ENCODE measurements around the gene PHGDH. TPM values are rescaled to one million over a fixed set of nuclear protein-coding genes. Genes with fewer than 3 reads are reported as not detected.

The PHGDH gene
- total RNA-seq, 2 experiments from 2014 or later = 307 to 322 TPM

DNA sequence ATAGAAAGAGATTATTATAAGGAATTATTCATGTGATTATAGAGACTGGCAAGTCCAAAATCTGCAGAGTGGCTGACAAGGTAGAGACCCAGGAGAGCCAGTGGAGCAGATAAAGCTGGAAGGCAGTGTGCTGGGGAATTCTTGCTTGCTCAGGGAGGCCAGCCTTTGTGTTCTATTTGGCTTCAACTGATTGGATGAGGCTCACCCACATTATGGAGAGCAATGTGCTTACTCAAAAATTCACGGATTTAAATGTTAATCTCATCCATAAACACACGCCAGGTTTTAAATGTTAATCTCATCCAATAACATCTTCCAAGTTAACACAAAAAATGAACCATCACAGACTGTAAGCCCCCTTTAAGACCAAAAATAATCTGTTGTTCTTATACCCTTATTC, 30.2 kb upstream of the PHGDH start:
- TF ChIP-seq, protein P1, sequence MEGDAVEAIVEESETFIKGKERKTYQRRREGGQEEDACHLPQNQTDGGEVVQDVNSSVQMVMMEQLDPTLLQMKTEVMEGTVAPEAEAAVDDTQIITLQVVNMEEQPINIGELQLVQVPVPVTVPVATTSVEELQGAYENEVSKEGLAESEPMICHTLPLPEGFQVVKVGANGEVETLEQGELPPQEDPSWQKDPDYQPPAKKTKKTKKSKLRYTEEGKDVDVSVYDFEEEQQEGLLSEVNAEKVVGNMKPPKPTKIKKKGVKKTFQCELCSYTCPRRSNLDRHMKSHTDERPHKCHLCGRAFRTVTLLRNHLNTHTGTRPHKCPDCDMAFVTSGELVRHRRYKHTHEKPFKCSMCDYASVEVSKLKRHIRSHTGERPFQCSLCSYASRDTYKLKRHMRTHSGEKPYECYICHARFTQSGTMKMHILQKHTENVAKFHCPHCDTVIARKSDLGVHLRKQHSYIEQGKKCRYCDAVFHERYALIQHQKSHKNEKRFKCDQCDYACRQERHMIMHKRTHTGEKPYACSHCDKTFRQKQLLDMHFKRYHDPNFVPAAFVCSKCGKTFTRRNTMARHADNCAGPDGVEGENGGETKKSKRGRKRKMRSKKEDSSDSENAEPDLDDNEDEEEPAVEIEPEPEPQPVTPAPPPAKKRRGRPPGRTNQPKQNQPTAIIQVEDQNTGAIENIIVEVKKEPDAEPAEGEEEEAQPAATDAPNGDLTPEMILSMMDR (IDR thresholded peaks at IDR 0.05) = no peak
- DNase-seq = no peak
- intact Hi-C loops (cut with micrococcal nuclease) = no loop called here
- Mint-ChIP-seq H3K4me1 (ENCODE audit: low read depth) (no peaks in the 10 kb centered on the region), H3K36me3 (ENCODE audit: low read depth) (no peaks in the 10 kb centered on the region), H3K27ac (no peak overlapping the region), H3K4me3 (no peak overlapping the region), H3K27me3 (peaks cover 2% of the 10 kb centered on the region), H3K9me3 (no peaks in the 10 kb centered on the region)
- ChIA-PET CTCF (no interaction called here), POLR2A (no interaction called here)
- no peak for ATAC-seq

DNA sequence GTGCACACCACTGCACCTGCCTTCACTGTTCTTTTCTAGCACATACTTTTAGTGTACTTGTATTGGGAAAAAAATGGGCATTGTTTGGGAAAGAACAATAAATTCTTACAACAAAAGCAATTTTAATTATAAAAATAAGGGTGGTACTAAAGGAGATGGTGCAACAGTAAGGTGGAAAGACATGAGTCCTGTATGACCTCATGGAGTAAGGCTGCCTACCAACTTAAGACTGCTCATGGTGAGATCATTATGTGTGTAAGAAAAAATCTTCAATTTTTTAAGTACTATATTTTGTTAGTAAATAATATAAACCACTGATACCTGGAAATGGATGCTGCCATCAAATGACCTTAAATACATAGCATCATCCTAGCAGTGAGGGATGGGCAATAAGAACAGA, 29.6 kb upstream of the PHGDH start:
- ATAC-seq = no peak
- no peaks in the 10 kb centered on the region for H3K9me3 Mint-ChIP-seq
- H3K4me3 Mint-ChIP-seq = no peak overlapping the region
- intact Hi-C loops (cut with micrococcal nuclease) = no loop called here
- H3K27ac Mint-ChIP-seq = no peak overlapping the region
- H3K4me1 Mint-ChIP-seq (ENCODE audit: low read depth) = no peaks in the 10 kb centered on the region
- ChIA-PET POLR2A (no interaction called here), CTCF (no interaction called here)
- TF ChIP-seq, protein P1 (IDR thresholded peaks at IDR 0.05) = no peak
- peaks cover 2% of the 10 kb centered on the region for H3K27me3 Mint-ChIP-seq
- H3K36me3 Mint-ChIP-seq (ENCODE audit: low read depth) = no peaks in the 10 kb centered on the region
- no peak for DNase-seq

DNA sequence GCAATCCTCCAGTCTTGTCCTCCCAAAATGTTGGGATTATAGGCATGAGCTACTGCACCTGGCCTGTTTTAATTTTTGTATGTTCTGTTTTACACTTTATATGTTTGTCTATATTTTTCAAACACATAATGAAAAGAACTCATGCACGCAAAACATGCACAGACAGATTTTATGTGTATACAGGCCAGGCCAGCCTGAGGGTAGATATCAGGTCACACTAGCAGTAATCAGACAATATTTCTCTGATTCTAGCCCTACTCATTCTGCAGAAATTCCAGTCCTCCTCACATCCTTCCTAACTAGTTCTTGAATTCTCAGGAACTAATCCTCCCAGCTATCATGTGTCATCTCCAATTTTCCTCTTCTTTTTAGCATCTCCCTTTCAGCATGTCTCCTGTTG, 27.8 kb upstream of the PHGDH start:
- Mint-ChIP-seq H3K27ac (no peak overlapping the region), H3K4me1 (ENCODE audit: low read depth) (no peaks in the 10 kb centered on the region), H3K9me3 (no peaks in the 10 kb centered on the region), H3K36me3 (ENCODE audit: low read depth) (no peaks in the 10 kb centered on the region), H3K4me3 (no peak overlapping the region), H3K27me3 (no peaks in the 10 kb centered on the region)
- DNase-seq (no peak), ATAC-seq (no peak)
- intact Hi-C loops (cut with micrococcal nuclease) = no loop called here
- ChIA-PET POLR2A (interaction anchor here (0.6 to 0.9 kb wide), 2 partner anchors 33 to 46 kb away, joined by 3 read pairs; no protein-coding TSS in a partner anchor), CTCF (interaction anchor here (7.0 kb wide), 1 partner anchor 8 kb away, joined by 66 read pairs; no protein-coding TSS in a partner anchor)
- TF ChIP-seq, protein P1 (IDR thresholded peaks at IDR 0.05) = no peak

DNA sequence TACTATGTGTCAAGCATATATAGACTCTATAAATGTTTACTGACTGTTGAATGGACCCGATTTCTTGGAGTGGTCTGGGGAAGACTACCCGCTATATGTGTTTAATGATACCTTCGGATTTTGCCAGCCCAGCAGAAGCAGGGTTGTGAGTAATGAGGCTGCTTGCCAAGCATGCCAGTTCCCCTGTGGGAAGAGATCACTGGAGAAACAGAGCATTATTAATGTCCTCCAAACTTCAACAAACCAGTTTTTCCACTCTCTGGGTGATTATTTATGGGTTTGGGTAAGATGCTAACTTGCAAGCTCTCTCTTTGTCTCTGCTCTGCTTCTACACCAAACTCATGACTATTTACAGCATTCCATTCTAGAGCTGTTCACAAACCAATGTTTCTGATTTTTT, 25.1 kb upstream of the PHGDH start:
- Mint-ChIP-seq H3K4me1 (ENCODE audit: low read depth) (no peaks in the 10 kb centered on the region), H3K9me3 (no peaks in the 10 kb centered on the region), H3K36me3 (ENCODE audit: low read depth) (no peaks in the 10 kb centered on the region), H3K4me3 (no peak overlapping the region), H3K27me3 (no peaks in the 10 kb centered on the region), H3K27ac (no peak overlapping the region)
- ChIA-PET CTCF (interaction anchor here (7.0 kb wide), 1 partner anchor 10 kb away, joined by 66 read pairs; no protein-coding TSS in a partner anchor), POLR2A (no interaction called here)
- no peak for DNase-seq
- no peak for ATAC-seq
- intact Hi-C loops (cut with micrococcal nuclease) = no loop called here
- TF ChIP-seq, protein P1 (IDR thresholded peaks at IDR 0.05) = no peak

DNA sequence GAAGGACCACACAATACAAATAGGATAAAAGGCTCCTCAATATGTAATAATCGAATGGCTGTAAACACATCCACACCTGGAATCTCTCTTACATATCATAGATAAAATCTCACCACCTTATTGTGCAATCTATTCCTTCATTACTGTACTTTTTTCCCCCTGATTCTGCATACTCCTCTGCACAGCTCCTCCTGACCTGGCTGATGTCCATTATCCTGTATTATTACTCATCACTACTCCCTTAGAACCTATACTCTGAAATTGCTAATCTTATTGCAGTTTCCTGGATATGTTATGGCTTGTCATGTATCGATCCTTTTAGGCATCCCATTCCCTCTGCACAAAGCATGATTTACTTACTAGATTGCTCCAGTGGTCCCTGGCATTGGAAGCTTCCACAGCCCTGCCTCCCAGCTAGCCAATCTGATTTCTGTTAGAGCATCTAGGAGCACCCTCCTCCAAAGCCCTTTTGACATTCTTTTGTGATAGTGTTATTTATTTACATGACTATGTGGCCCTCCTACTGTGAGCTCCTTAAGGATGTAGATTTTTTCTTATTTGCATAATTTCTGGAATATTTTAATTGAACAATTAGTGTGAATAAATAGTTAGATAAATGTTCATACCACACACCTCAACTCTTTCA, 24.2 kb upstream of the PHGDH start:
- TF ChIP-seq, protein P1 (IDR thresholded peaks at IDR 0.05) = no peak
- Mint-ChIP-seq H3K4me1 (ENCODE audit: low read depth) (no peaks in the 10 kb centered on the region), H3K27me3 (no peaks in the 10 kb centered on the region), H3K36me3 (ENCODE audit: low read depth) (no peaks in the 10 kb centered on the region), H3K9me3 (no peaks in the 10 kb centered on the region), H3K4me3 (no peak overlapping the region), H3K27ac (no peak overlapping the region)
- intact Hi-C loops (cut with micrococcal nuclease) = no loop called here
- ChIA-PET POLR2A (no interaction called here), CTCF (interaction anchor here (7.0 kb wide), 1 partner anchor 11 kb away, joined by 66 read pairs; no protein-coding TSS in a partner anchor)
- no peak for DNase-seq
- ATAC-seq = no peak
